Activated T-helper 1 cell treated with Interleukin-2 at 50 U/mL for 16 hours (primary cell): ENCODE data around the gene C16orf92.
"Not testable (repeated sequence)": the region's sequence is repeated elsewhere in the genome, so short reads cannot be mapped to it uniquely, and the experiment has no call there.

Experiments
- DNase-seq: peaks from one replicate; pipeline ENCODE4 v3.0.0-alpha.2; 2020; ENCODE audit warnings: low read depth

The C16orf92 gene

DNA sequence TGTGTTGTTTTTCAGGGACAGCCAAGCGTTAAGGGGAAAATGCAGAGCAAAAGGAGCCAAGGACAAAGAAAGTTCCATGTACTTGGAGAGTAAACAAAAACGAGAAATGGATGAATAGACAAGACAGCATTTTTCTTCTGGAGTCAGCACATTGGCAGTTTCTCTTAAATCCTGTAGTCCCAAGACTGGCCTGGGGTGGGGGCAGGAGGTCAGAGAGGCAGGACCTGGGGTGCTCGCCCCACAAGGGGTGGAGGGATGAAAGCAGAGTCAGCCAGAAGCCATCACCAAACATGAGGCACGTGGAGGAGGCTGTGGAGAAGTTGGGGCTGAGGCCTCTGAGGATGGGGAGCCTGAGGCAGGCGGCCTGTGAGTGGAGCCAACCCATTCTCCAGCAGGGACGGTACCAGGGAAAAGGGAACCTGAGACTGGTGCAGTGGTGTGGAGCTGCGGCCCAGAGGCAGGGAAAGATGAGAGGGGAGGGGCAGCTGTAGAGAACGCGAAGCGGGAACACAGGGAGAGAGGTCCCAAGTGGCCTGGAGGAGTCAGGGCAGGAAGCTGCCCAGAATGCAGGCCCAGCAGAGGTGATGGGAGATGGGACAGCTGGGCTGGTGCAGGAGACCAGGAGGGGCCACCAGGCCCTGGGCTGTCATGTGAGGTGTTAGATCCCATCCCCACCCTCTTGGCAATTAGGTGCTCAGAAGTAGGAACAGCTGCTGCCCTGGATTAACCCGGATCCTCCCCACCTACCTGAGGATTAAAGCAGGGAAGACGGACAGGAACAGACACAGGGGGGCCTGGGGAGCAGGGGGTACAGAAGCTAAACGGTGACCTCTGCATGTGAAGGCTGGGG lies 4.8 kb downstream of the C16orf92 start:
- no peak for DNase-seq

GRCh38 chr16:30028438-30029076 lies 5.6 kb downstream of the C16orf92 start:
- DNase-seq = no peak

DNA sequence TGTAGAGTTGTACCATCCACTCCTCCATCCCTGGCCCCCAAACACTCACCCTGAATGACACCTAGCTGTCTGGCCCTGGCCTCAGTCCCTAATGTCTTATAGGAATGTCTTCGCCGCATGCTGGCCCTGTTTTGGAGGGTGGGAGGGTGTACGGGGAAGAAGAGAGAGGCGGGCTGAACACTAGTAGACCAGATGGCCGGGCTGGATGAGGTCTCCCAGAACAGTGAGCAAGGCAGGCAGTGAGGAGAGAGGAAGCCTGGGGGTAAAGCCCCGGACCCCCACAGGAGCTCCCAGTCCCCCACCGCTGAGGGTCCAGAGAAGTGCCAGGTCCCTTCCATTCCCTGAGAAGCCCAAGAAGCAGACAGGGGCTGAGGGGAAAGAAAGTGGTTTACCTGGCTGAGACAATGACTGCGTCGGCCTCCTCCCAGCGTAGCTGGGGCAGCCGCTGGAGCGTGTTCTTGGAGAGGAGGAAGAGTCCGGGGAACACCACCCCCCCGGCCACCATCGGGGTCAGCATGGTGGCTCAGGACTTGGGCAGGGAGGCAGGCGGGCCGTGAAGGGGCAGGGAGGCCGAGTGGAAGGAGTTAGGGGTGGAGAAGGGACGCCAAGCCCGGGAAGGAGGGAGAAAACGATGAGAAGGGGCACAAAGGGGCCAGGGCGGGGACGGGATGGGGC lies 7.2 kb downstream of the C16orf92 start:
- no peak for DNase-seq

DNA sequence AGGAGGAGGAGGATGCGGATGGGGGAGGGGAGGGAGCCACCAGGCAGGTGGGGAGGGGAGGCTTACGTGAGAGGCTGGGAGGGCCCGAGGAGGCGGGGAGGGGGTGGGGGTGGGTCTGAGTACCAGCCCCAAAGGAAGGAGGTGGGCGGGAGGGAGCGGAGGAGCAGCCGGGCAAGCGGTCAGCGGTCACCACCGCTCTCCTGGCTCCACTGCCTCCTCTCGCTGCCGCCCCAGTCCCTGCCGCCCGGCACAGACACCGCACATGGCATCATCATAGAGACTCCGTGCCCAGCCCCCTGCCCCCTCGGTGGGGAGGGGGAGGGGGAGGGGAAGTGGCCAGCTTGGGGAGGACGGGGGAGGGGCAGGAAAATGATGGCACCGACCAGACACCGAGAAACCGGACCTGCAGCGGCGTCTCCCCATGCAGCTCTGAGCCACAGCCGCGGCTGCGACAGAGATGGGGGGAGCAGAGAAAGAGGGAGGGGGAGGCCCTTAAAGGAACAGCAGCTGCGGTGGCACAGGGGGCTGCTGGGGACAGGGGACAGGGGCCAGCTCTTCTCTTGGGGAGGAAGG lies 7.9 kb downstream of the C16orf92 start, which contains the start of gene TLCD3B:
TSS of gene TLCD3B (minus strand) at position 431 of the 573 bp plus-strand sequence. CDS start 744 bp downstream, outside the sequence.
- no peak for DNase-seq

DNA sequence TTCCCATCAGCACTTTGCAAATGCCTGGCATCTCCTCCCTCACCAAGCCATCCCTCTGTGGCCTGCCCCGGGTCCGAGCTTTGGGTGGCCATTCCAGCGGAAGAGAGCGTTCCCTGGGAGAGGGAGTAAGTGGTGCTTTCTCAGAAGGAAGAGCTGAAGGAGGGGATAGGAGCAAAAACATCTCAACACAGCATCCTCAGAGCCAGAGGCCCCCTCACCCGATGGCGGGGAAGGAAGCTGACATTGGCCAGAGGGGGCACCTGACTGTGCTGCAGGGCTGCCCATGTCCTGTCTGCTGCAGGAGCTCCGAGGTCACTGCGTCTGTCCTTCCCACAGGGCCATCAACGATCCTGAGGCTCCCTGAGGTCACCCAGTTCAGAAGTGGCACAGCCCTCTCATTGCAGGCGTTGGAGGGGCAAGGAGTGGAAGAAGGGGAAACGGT lies 8.5 kb downstream of the C16orf92 start:
- DNase-seq = no peak

DNA sequence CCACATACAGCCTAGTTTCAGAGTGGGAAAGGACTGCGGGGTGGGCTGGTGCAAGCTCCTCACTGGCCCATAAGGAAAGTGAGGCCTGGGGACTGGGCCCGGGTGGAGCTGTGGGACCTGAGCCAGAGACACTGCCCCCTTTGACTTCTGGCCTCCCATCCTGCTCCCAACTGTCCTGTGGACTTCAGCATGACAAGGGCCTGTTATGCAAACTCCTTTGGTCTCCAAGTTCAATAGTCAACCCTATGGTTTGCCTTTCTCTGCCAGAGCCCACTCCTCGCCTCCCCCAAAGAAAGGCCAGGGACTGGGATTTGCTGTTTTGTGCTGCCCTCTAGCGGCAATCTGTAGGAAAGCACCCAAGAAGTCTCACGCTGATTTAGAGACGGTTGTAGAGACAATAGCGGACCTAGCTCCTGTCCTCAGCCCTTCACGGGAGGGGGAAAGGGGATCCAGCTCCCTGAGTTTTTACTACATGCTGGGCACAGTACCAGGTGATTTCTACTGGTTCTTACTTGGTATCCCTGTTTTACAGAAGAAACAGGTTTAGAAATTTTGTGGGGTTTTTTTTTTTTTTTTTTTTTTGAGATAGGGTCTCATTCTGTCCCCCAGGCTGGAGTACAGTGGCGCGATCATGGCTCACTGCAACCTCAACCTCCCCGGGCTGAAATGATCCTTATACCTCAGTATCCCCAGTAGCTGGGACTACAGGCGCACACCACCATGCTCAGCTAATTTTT lies 9.3 kb downstream of the C16orf92 start:
- peak; percentile 33 for DNase-seq

GRCh38 chr16:30033270-30033669 lies 10.3 kb downstream of the C16orf92 start:
- DNase-seq = no peak

GRCh38 chr16:30040221-30040620 lies 17.2 kb downstream of the C16orf92 start:
- DNase-seq = no peak

DNA sequence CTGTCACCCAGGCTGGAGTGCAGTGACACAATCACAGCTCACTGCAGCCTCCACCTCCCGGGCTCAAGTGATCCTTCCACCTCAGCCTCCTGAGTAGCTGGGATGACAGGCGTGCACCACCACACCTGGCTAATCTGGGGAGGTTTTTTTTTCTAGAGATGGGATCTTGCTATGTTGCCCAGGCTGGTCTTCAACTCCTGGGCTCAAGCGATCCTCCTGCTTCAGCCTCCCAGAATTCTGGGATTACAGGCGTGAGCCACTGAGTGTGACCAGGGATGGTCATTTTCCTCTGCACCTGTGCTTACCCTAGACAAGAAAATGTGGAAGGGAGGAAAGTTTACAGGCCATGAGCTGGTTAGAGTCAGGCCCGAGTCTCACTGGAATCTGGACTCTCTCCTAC lies 17.7 kb downstream of the C16orf92 start:
- not testable (repeated sequence) for DNase-seq

DNA sequence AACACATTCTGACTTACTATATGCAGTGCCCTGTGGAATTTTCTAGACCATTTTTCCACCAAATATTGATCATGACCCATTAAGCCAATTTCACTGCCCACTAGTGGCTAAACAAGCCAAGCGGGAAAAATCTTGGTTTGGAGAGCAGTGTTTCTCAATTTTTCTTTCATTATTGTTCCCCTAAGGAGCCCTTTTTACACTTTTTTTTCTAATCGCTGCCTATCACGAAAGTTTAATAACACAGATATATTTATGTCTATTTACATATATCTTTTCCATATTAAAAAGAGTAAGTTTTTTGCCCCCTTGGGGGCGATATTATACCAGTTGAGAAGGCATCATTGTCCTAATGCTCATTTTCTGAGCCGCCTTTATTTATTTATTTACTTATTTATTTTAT lies 18.8 kb downstream of the C16orf92 start:
- no peak for DNase-seq

DNA sequence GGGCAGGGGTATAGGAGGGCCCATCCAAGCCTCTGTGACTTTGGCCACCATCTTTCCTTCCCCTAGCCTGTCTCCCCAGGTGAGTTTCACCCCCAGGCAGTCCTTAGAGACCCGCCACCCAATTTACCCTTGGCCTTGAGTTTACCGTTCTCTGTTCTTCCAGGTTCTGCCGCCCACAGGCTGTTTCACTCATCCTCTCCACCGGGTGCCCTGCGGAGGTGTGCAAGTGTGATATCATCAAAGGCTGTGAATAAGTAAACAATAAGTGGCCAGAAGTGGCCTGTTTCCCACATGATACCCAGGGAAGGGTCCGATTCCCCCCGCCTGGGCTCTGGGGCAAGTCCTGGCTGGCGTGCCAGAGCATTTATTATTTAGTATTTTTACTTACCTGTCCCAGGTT lies 23.2 kb downstream of the C16orf92 start:
- DNase-seq = no peak

- no peak for DNase-seq
These were observed 23.6 kb downstream of the C16orf92 start for GRCh38 chr16:30046588-30046987.

DNA sequence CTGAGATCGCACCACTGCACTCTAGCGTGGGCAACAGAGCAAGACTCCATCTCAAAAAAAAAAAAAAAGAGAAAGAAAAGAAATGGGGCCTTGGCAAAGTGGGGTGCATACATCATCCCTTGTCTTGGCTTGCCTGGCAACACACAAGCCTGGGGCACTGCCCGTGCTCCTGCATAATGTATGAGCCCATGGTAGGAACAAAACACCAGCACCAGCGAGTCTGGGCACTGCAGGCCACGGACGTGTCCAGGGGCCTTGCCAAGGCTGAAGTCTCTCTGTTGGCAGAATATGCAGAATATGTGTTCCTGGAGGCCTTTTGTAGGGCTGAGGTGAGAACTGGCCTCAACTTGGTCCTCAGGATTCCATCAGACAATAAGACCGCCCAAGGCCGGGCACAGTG lies 26.9 kb downstream of the C16orf92 start:
- DNase-seq = no peak

GRCh38 chr16:30051518-30051917 lies 28.5 kb downstream of the C16orf92 start:
- no peak for DNase-seq

DNA sequence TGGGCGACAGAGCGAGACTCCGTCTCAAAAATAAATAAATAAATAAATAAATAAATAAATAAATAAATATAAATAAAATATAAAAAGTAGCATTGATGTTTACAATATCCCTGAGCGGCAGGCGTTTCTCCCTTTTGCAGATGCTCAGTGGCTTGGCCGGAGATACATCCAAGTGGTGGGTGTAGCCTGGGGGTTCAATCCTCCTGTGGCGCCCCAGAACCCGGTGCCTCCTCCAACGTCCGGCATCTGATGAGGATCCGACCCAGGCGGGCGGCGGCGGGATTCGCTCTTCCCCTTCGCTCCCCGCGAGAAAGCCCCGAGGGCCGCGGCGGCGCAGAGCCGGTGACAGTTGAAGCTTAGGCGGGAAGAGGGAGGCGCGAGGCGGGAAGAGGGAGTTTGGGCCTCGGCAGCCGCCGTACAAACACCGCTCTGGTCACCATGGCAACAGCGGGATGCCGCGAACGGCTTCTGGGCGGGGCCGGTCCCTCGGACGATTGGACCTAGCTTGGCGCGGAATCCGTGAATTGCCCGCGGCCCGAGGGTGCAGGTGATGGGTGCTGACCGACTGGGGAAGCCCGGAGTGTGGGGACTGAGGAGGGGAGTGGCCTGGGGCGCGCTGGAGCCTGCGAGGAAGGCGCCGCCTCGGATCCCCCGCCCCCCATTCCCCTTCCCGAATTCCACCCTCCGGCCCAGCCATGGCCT lies 29.8 kb downstream of the C16orf92 start:
- peak; percentile 79 for DNase-seq

DNA sequence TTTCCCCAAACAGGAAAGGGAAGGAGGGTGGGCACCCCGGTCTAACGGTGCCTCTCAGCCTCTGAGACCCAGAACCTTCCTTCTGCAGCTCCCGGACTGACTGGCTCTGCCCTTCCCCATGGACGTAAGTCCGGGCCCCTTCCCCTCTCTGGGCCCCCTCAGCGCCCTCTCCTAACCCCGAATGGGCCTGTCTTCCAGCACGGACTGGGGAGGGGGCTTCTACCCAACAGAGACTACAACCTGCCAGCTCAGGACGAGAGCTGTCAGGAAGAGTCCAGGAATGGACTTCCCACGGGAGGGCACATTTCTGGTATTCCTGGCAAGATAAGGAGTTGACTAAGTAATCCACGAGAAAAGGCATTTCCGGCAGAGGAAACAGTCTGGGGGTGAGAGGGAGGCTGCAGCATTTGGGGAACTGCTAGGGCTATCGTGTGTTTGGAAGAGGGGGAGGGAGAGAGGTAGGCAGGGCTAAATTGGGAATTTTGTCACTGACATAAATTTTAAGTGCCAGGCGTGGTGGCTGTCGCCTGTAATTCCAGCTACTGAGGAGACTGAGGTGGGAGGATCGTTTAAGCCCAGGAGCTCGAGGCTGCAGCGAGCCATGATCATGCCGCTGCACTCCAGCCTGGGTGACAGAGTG lies 30.5 kb downstream of the C16orf92 start:
- no peak for DNase-seq

DNA sequence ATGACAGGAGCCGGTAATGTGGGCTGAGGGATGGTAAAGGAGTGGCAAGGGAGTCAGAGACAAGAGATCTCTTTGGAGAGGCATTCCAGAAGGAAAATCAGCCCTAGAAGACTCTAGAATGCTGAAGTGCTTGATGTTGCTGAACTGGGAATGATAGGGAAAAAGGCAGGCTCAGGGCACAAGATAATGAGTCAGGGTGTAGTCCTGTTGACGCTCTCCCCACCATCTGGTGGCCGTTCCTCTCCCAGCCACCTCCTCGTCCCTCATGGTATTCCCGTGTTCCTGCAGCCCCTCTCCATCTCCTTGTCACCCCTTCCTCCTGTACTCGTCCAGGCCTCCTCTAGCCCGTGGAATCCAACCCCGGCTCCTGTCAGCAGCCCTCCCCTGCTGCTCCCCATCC lies 31.5 kb downstream of the C16orf92 start:
- no peak for DNase-seq

DNA sequence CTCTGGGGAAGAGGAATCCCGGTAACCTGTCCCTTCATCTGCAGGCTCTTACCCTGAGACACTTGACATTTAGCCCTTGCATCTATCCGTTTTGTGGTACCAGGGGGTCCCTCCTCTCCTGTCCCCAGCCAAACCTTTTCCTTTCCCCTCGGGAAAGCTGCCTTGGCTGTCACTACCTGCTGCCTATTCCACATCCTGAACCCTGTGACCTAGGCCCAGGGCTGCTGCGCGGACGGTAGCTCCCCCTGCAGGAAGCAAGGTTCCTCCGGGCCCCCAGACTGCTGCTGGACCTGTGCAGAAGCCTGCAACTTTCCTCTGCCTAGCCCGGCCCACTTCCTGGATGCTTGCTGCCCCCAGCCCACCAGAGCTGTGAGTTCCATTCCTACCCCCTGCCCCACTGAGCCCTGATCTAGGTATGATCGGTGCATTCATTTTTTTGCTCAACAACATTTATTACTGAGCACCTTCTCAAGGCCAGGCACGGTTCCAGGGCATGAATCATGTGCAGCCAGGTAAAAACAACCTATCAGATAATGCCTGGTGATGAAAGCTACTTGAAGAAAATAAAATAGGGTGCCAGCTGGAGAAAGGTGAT lies 32.1 kb downstream of the C16orf92 start:
- DNase-seq = peak; percentile 17

DNA sequence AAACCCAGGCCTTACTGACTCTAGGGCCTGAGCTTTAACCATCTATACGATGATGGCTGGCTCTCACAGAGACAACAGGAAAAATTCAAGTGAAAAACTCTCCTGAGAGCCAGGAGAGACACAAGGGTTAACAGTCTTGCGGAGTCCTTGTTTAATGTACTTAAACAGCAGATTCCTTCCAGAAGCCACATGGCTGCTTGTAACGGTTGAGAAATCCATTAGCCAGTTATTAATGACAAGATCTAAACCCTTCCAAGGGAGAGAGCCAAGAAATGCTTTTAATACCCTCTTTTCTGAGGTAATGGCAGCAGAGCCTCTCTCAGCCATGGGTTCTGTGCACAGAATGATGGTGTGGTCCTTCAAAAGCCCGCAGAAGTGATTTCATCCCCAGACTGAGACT lies 37.3 kb downstream of the C16orf92 start:
- DNase-seq = no peak
